Ishikawa (cell line): ENCODE results near the gene ZNF579.

Experiments
- EP300 ChIP-seq: IDR thresholded peaks from 2 replicates; pipeline ENCODE4 v1.6.1; 2012; ENCODE audit warnings: borderline replicate concordance
- TCF12 ChIP-seq: IDR thresholded peaks from 2 replicates; pipeline ENCODE4 v1.6.1; 2012; ENCODE audit warnings: low read depth
- YY1 ChIP-seq: IDR thresholded peaks from 2 replicates; pipeline ENCODE4 v1.6.1; 2012; ENCODE audit warnings: low read depth

DNA sequence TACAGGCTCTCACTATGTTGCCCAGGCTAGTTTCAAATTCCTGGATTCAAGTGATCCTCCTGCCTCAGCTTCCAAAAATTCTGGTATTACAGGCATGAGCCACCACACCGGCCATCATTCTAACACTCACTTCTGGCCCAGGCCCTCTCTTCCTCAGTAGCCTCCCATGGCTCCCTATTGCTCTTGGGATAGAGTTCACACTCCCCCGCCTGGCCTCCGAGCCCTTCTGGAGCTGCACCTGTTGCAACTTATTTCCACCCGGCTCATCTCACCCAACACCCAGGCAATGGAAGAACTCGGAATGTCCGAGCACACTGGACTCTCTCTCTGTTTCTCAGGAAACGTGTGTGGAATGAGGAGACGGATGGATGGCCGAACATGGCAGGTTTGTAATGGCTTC lies 26.3 kb downstream of the ZNF579 start:
- TF ChIP-seq YY1 (no peak), EP300 (no peak), TCF12 (no peak)
